Vagina (tissue), 2 donors: ENCODE measurements around the gene CAMKMT. TPM values are rescaled to one million over a fixed set of nuclear protein-coding genes. Genes with fewer than 3 reads are reported as not detected.

Experiments
- DNase-seq, 2 donors: peaks; one replicate each; pipeline ENCODE4 v3.0.0-alpha.2; 2017; ENCODE audit errors: extremely low spot score in 2 of 2
- H3K27ac ChIP-seq: fragments of 200-600 bp; sonication (generic); one replicate; pipeline ENCODE4 v1.5.1; 2019
- H3K27me3 ChIP-seq: fragments of 200-600 bp; sonication (generic); one replicate; pipeline ENCODE4 v1.5.1; 2019
- H3K36me3 ChIP-seq, 2 donors: fragments of 200-600 bp; sonication (generic); one replicate each; pipeline ENCODE4 v1.5.1; 2017 to 2019
- H3K4me1 ChIP-seq: fragments of 200-600 bp; sonication (generic); one replicate; pipeline ENCODE4 v1.5.1; 2019
- H3K4me3 ChIP-seq, 2 donors: fragments of 200-600 bp; sonication (generic); 1 replicate in 1 of 2; 2 replicates in 1 of 2; pipeline ENCODE4 v1.5.1; 2016 to 2019
- H3K9me3 ChIP-seq: fragments of 200-600 bp; sonication (generic); one replicate; pipeline ENCODE4 v1.5.1; 2019
- CTCF ChIP-seq, 3 experiments: fragments of 450-650 bp in 2 of 3; fragments of 200-600 bp in 1 of 3; sonication (generic) in 1 of 3; IDR thresholded peaks; one replicate each; pipeline ENCODE4 v1.5.1; 2017 to 2019; ENCODE audit warnings: antibody characterized with exemption in 3 of 3, mild to moderate bottlenecking in 2 of 3, moderate library complexity in 2 of 3
- POLR2A ChIP-seq, 2 donors: fragments of 450-650 bp; IDR thresholded peaks; one replicate each; pipeline ENCODE4 v1.6.1; 2017; ENCODE audit warnings: antibody characterized with exemption in 2 of 2, mild to moderate bottlenecking in 2 of 2, moderate library complexity in 2 of 2
- POLR2AphosphoS5 ChIP-seq, 2 donors: sonication (generic); formaldehyde crosslinking; IDR thresholded peaks; one replicate each; pipeline ENCODE4 v1.9.0; 2017; ENCODE audit warnings: antibody characterized with exemption in 2 of 2, mild to moderate bottlenecking in 2 of 2, low read depth in 1 of 2; ENCODE audit not compliant: insufficient read depth in 1 of 2
- intact Hi-C: fragments of 100-400 bp; cut with DNase I; formaldehyde crosslinking; loops from one replicate; pipeline ENCODE4 v1.15.1; 2023
- total RNA-seq: library from RNA; depleted of rRNA; stranded (reverse); fragments of >200 nt; gene quantifications from one replicate; pipeline ENCODE4 v1.2.3, GENCODE V29; 2016

CAMKMT gene
- total RNA-seq, 1 donor from 2014 or later: 21.1 TPM

GRCh38 chr2:44348400-44348799 lies 13.3 kb upstream of the CAMKMT start:
- Histone ChIP-seq H3K9me3 (no peaks in the 10 kb centered on the region), H3K36me3 (peaks cover 0 to 11% of the 10 kb centered on the region in 2 donors), H3K27me3 (no peaks in the 10 kb centered on the region), H3K27ac (peak overlapping the region; percentile 14), H3K4me1 (peaks cover 6% of the 10 kb centered on the region), H3K4me3 (no peak overlapping the region)
- intact Hi-C loops: no loop called here
- TF ChIP-seq POLR2AphosphoS5 (IDR thresholded peaks at IDR 0.05; ENCODE audit: insufficient read depth in 1 of 2, low read depth in 1 of 2) (peak in 1 of 2 donors; percentile 12), POLR2A (IDR thresholded peaks at IDR 0.05) (no peak), CTCF (IDR thresholded peaks at IDR 0.05) (no peak)
- no peak for DNase-seq

GRCh38 chr2:44349506-44349905 lies 12.2 kb upstream of the CAMKMT start:
- H3K27me3 ChIP-seq: no peaks in the 10 kb centered on the region
- H3K9me3 ChIP-seq: no peaks in the 10 kb centered on the region
- DNase-seq: no peak
- intact Hi-C loops: no loop called here
- H3K4me3 ChIP-seq: no peak overlapping the region
- TF ChIP-seq POLR2A (IDR thresholded peaks at IDR 0.05) (no peak), CTCF (IDR thresholded peaks at IDR 0.05) (no peak)
- peaks cover 6% of the 10 kb centered on the region for H3K4me1 ChIP-seq
- no peak overlapping the region for H3K27ac ChIP-seq
- peaks cover 0 to 11% of the 10 kb centered on the region in 2 donors for H3K36me3 ChIP-seq

GRCh38 chr2:44351088-44351487 lies 10.7 kb upstream of the CAMKMT start:
- Histone ChIP-seq H3K9me3 (no peaks in the 10 kb centered on the region), H3K4me1 (peaks cover 6% of the 10 kb centered on the region), H3K36me3 (peaks cover 0 to under 1% of the 10 kb centered on the region in 2 donors), H3K4me3 (no peak overlapping the region), H3K27me3 (no peaks in the 10 kb centered on the region), H3K27ac (no peak overlapping the region)
- intact Hi-C loops: no loop called here
- TF ChIP-seq CTCF (IDR thresholded peaks at IDR 0.05) (no peak), POLR2A (IDR thresholded peaks at IDR 0.05) (no peak), POLR2AphosphoS5 (IDR thresholded peaks at IDR 0.05; ENCODE audit: insufficient read depth in 1 of 2, low read depth in 1 of 2) (no peak)
- no peak for DNase-seq

- intact Hi-C loops: no loop called here
- Histone ChIP-seq H3K27ac (no peak overlapping the region), H3K36me3 (no peaks in the 10 kb centered on the region), H3K4me3 (no peak overlapping the region), H3K4me1 (peaks cover 6% of the 10 kb centered on the region), H3K9me3 (no peaks in the 10 kb centered on the region), H3K27me3 (no peaks in the 10 kb centered on the region)
- TF ChIP-seq POLR2A (IDR thresholded peaks at IDR 0.05): no peak
- no peak for TF ChIP-seq POLR2AphosphoS5 (IDR thresholded peaks at IDR 0.05; ENCODE audit: insufficient read depth in 1 of 2, low read depth in 1 of 2)
- no peak for TF ChIP-seq CTCF (IDR thresholded peaks at IDR 0.05)
- no peak for DNase-seq
These were observed 10.1 kb upstream of the CAMKMT start for GRCh38 chr2:44351676-44352075.

GRCh38 chr2:44352510-44352909 lies 9.2 kb upstream of the CAMKMT start:
- Histone ChIP-seq H3K4me1 (peaks cover 6% of the 10 kb centered on the region), H3K36me3 (no peaks in the 10 kb centered on the region), H3K9me3 (no peaks in the 10 kb centered on the region), H3K27me3 (no peaks in the 10 kb centered on the region), H3K4me3 (no peak overlapping the region), H3K27ac (no peak overlapping the region)
- no peak for TF ChIP-seq POLR2A (IDR thresholded peaks at IDR 0.05)
- no peak for TF ChIP-seq CTCF (IDR thresholded peaks at IDR 0.05)
- TF ChIP-seq POLR2AphosphoS5 (IDR thresholded peaks at IDR 0.05; ENCODE audit: insufficient read depth in 1 of 2, low read depth in 1 of 2): no peak
- intact Hi-C loops: no loop called here
- DNase-seq: no peak
